Activated CD4-positive, CD25-positive, alpha-beta regulatory T cell (primary cell): ENCODE results near the gene SCAP.
"Not testable (repeated sequence)": the region's sequence is repeated elsewhere in the genome, so short reads cannot be mapped to it uniquely, and the experiment has no call there.

Experiments
- DNase-seq, 4 experiments: peaks; one replicate each; lab custom pipeline; 2025; lab: John Stamatoyannopoulos, UW

Gene SCAP

DNA sequence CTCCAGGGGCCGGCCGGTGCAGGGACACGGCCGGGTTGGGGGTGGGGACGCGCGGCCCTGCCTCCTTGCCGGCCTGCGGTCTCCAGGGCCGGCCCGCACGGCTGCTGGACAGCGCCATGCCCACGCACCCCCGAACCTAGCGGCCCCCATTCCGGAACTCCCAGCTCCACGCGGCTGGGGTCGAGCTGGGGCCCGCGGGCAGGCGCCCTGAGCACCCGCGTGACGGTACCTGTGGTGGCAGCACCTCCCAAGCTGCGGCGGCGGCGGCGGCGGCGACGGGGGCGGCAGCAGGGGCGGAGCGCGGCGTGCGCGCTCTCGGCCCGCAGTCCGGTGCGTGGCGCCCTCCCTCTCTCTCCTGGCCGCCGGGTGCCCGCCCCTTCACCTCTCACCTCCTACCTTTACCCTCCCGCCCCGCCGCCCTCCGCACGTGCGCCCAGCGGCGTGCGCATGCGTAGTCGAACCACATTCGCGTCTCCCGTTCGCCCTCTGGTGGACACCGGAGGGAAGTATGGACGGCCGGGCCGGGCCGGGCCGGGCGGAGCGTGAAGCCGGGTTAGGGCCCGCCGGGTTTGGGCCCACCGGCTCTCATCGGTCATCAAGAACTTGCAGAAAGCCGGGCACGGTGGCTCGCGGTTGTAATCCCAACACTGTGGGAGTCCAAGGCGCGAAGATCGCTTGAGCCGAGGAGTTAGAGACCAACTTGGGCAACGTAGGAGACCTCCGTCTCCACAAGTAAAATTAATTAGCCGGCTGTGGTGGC, at the start of gene SCAP:
Gene SCAP (minus strand): TSS at position 372 of the 760 bp plus-strand sequence. CDS start 32,948 bp downstream, outside the sequence.
- DNase-seq, result peak; percentile 92 to 96 (median 94)

DNA sequence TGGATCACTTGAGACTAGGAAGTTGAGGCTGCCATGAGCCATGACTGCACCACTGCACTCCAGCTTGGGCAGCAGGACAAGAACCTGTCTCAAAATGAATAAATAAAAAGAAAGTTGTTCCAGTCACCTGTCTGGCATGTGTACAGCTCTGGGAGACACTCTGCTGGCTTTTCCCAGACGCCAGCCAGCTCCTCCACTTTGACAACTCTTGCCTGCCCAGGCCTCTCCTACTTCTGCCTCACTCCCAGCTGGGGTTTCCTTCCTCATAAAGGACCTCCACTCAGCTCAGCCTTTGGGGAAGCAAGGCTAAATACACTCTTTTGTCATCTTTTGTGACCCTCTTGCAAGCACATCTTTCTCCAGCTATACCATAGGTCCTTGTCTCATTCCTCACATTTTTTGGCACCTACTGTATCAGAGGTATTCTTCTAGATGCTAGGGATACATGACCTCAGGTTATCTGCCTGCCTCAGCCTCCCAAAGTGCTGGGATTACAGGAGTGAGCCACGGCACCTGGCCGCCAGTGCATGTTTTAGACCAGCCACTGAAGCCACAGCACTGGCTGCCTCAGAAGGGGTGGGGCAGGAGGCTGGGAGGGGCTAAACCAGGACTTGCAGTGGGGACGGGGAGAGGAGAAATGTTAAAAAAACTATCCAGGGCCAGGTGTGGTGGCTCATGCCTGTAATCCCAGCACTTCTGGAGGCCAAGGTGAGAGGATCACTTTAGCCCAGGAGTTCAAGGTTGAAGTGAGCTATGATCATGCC, 47.8 kb upstream of the SCAP start:
- no peak for DNase-seq

DNA sequence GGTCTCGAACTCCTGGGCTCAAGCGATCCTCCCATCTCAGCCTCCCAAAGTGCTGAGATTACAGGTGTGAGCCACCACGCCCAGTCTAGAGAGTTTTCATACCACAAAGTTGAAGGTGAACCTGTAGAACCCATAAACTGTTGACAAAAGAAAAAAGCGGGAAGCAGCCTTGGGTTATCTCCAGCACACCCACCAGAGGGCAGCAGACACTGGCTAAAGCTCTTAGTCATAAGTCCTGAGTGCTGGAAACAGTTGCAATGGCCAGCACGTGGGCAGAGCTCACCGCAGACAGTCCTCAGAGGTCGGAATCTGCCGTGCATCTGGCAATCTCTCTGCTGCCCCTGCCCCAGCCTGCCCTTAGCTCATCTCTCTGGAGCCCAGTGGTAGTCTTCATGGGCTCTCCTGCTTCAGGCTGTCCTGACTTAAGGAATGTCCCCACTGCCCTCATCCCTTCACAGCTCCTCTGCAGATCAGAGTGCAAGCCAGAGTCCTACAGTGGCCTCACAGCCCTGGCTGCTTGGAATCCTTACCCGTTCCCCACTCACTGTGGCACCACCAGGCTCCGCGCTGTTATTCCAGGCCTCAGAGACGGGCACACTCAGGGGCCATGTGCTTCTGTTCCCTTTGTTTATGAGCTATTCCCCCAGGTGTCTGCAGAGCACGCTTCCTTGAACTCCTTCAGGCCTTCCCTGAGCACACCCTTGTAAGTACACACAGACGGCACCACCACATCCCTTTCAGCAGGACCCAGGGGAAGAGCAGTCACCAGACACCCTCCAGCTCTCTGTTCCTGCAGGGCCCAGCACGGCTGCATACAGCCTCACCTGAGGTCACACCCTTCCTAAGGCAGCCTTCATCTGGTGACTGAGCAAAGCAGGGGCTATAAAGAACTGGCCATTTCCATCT, 46.6 kb upstream of the SCAP start:
- peak; percentile 31 to 54 (median 37) for DNase-seq

DNA sequence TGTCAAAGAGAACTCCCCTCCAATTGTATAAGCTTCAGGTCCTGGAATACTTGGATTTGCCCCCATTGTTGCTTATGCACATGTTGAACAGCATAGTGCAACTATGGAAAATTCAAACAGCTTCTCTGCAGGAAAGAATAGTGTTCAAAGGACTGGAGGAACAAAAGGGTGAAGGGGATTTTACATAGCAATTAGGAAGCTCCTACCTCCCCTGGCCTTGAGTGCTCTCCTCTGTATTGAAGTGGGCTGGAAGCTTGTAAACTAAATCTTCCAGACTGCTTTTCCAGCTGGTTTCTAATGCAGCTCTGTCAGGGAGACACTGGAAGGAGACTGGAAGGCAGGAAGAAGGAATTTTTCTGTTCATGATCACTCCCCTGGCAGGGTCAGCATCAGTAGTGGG, 45.0 kb upstream of the SCAP start:
- no peak for DNase-seq

DNA sequence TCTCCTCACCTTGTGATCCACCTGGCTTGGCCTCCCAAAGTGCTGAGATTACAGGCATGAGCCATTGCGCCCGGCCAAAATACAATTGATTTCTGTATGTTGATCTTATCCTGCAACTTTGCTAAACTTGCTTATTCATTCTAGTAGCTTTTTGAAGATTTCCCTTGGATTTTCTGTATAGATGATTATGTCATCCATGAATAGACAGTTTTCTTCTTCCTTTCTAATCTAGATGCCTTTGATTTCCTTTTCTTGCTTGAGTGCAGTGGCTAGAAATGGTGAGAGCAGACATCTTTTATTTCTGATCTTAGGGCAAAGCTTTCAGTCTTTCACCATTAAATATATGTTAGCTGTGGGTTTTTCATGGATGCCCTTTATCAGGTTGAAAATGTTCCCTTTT, 42.2 kb upstream of the SCAP start:
- no peak for DNase-seq

DNA sequence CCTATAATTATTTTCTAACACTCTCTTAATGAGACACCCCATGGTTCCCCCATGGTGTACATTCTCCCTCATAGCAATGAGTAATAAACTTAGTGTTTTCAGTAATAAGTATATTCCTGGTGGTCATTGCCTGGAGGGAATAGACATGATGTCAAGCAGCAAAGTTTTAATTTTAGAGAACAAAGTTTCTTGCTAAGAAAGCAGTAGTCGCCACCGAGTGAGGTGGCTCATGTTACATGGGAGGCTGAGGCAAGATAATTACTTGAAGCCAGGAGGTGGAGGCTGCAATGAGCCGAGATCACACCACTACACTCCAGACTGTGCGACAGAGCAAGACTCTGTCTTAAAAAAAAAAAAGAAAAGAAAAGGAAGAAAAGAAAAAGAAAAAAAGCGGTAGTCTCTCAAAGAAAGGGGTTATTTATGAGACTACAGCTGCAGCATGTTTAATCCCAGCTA, 40.2 kb upstream of the SCAP start:
- DNase-seq, result no peak

DNA sequence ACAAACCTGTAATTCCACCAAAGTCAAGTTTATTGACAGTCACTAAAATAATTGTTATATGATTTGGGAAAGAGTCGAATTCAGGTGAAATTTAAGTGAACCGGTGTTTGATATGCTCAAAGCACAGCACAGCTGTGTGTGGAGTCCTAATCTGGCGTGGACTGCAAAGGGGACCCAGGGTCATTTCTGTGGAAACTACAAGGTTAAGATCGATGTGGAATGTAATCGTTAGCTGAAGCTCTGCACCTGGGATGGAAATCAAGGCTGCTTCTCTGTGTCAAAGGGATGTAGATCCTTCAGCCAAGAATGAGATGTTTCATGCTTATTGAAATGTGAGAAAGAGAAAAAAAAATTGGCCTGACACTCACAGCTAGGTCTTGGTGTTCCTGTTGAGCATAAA, 39.4 kb upstream of the SCAP start:
- no peak for DNase-seq

DNA sequence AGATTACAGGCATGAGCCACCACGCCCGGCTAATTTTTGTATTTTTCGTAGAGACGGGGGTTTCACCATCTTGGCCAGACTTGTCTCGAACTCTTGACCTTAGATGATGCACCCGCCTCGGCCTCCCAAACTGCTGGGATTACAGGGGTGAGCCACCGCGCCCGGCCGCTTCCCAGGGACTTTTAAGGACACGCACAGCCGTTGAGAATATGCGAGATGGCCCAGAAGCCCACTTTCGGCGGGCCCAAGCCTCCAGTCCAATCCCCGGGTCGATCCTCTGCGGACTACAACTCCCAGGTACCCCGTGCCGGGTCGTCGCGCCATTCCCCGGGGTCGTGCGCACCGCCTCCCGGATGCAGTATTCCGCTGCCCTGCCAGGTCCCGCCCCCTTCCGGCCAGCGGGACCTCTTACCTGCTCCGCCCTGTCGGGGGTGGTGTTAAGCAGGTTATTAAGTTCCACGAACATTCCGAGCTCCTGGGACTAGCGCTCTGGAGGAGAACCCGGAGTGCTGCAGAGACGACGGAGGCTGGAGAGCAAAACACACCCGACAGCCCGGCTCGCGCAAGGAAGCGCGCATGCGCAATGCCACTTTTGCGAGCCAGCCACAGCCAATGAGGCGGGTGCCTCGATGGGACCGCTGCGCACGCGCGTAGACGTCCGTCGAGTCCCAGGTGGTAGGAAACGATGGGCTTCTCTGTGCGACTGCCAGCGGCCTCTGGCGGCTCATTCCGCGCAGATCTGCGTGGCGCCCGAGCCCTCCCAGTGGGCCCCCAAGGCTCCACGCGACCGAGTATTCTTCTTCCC, 37.6 kb upstream of the SCAP start, which contains the start of gene ELP6:
Gene ELP6 (minus strand): TSS at position 588 of the 805 bp plus-strand sequence. CDS start 122 bp downstream, at position 466.
- peak; percentile 96 to 98 (median 97) for DNase-seq

DNA sequence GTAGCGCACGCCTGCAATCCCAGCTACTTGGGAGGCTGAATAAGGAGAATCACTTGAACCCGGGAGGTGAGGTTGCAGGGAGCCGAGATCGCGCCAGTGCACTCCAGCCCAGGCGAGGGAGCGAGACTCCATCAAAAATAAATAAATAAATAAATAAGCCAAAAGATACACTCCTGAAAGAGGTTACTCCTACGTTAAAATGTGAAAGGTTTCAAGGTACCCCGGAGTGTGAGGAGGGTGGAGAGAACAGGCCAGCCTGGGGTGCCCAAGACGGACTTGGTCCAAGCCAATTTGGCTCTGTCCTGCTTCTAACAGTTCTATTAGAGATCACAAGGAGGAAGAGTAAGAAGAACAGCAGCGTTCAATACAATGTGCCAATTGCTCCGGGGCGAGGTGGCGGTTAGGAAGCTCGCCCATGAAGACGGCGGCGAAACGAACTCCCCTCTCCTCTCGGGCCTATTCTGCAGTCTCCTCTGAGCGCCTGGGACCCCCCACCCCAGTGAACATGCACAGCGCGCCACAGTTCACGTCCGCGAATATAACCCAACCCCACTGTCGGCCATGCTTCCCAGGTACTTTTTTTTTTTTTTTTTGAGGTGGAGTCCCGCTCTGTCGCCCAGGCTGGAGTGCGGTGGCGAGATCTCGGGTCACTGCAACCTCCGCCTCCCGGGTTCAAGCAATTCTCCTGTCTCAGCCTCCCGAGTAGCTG, 36.8 kb upstream of the SCAP start:
- no peak for DNase-seq

DNA sequence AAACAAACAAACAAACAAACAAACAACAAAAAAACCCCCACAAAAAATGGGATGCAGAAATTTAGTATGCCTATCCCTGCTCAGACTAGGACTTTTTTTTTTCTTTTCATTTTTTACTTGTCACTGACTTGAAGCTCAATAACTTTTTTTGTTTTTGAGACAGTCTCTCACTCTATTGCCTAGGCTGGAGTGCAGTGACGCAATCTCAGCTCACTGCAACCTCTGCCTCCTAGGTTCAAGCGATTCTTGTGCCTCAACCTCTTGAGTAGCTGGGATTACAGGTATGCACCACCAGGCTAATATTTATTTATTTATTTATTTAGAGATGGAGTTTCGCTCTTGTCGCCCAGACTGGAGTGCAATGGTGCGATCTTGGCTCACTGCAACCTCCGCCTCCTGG, 29.5 kb upstream of the SCAP start:
- DNase-seq, result not testable (repeated sequence)

DNA sequence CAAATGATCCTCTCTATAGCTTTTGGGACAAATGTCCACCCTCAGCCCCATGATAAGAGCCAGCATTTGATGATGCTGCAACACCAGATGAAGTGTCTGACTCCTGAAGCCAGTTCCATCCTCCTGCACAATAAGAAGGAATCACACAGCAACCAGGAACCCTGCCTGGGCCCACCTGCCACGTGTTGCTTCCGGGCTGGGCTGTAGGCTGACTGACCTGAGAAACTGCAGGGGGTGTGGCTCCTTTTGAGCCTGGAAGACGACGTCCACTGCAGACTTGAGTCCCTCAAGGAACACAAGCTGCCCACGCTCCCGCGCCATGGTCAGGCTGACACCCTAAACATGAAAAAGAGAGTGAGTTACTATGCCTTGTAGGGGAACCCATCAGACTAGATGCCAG, 28.4 kb upstream of the SCAP start:
- no peak for DNase-seq

DNA sequence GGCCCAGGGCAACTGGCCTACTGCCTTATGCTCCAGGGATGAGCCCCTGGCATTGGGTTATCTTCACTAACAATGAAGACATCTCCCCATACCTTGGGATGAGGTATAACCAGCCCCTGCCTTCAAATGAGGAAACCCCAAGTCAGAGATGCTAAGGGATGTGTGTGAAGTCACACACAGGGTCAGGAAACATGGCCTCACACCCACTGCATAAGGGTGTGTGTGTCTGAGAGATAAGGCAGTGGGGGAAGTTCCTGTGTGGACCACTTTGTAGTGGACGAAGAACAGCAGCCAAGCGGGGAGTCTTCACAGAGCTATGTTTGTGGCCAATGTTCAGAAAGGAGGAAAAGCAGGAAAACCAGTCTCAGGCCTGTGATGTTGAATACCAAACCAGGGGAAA, 27.3 kb upstream of the SCAP start:
- no peak for DNase-seq

DNA sequence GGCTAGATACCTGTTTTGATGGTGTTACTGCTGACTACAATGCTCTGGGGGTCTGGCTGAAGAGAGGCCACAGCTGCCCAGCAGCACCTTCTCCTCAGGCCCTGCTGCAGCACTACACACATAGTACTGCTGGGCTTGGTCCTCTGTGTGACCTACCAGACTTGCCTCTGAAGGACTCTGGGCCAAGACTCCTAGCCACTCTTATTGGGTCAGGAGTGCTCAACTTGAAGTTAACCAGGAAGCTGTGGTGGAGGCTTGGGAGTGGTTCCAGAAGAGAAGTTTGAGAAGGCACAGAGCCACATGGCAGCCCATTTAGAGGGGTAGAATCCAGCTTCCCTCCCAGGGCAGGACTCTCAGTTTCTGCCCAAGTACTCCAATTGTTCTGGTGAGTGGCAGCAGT, 21.2 kb upstream of the SCAP start:
- no peak for DNase-seq

DNA sequence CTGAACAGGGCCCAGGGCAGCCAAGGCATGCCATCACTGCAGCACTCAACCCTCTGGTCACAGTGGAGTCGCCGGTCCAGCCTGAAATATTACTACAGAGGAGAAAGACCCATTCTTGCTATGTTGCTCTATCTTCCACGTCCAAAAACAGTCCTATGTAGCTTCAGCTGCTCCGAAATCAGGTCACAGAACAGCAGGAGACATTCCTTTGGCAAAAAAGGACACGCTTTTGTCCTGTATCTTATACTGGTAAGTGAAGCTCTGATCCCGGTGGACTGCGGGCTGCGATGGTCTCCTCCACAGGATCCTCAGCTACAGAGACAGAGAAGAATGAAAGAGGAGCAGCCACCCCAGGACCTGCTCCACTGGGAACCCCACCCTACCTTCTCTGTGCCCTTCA, 20.1 kb upstream of the SCAP start:
- no peak for DNase-seq

DNA sequence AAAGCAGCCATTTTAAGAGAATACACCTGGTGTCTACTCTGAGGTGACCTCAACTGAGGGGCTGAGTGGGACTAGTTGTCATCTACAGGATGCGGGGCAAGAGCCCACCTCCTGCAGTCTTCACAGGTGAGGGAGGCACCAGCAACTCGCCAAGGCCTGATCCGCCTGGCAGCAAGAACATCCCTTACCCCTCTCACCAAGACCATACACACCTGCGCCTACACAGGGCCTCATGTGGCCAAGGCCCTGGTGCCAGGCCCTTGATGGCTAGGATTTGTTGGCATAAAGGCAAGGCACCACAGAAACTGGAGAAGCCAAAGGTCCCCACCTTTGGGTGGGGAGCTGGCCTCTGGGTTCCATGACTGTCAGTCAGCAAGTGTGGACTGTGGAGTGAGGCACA, 19.4 kb upstream of the SCAP start:
- no peak for DNase-seq

DNA sequence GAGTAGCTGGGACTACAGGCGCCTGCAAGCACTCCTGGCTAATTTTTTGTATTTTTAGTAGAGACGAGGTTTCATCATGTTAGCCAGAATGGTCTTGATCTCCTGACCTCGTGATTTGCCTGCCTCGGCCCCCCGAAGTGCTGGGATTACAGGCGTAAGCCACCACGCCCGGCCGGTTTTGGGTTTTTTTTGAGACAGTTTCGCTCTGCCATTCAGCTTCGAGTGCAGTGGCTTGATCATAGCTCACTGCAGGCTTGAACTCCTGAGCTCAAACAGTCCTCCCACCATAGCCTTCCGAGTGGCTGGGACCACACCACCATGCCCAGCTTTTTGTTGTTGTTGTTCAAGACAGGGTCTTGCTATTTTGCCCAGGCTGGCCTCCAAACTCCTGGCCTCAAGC, 16.0 kb upstream of the SCAP start:
- DNase-seq, result no peak

DNA sequence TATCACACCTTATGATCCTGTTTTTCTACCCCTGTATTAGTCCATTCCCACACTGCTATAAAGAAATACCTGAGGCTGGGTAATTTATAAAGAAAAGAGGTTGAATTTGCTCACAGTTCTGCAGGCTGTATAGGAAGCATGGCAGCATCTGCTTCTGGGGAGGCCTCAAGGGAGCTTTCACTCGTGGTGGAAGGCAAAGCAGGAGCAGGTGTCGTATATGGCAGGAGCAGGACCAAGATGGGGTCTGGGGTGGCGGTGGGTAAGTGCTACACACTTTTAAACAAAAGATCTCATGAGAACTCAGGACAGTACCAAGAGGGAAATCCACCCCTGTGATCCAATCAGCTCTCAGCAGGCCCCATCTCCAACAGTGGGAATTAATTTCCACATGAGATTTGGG, 15.4 kb upstream of the SCAP start:
- DNase-seq, result no peak

DNA sequence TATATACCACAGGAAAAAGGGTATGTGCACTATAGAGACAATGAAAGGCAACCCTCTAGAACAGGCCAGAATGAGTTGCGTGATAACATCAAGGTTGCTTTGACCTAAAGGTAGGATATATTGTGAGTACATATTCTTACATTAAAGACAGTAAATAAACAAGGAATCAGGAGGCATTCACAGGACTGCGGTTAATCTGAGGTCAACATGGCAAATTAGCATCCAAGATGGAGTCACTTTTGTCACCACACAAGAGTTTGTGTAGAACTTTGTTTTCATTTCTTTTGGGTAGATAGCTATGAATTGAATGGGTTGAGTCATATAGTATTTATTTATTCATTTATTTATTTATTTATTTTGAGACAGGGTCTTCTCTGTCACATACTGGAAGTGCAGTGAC, 11.5 kb upstream of the SCAP start:
- no peak for DNase-seq

DNA sequence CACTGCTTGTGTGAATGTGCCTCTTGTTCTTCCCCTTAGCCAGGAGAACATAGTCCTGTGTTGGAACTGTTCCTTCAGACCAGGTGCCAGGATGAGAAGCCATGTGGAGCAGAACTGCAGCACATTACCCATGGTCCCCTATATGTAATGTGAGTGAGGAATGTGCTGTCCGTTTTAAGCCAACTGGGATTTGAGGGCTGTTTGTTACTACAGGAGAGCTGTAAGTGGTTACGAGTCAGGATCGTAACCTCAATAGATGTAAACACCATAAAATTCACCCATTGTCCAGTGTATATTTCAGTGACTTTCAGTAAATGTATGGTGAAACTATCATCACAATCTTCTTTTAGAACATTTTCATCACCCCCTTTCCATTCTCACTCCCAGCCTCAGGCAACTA, 10.1 kb upstream of the SCAP start:
- no peak for DNase-seq

DNA sequence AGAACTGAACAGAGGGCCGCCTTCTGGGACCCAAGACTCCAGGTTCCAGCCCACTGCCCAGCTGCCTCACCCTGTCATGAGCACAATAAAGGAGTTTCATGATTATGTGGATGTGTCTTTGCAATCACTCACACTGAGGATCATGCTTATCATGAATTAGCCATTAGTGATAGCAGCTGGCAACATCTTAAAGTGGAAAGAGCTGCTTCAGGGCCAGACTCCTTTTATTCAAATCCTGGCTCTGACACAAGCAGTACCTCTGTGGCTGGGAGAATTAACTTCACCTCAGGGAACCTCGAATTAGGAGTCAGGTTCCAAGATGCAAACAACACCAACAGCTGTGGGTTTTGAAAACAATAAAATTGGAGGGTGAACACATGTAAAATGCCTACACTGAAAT, 6.6 kb upstream of the SCAP start:
- DNase-seq, result no peak

DNA sequence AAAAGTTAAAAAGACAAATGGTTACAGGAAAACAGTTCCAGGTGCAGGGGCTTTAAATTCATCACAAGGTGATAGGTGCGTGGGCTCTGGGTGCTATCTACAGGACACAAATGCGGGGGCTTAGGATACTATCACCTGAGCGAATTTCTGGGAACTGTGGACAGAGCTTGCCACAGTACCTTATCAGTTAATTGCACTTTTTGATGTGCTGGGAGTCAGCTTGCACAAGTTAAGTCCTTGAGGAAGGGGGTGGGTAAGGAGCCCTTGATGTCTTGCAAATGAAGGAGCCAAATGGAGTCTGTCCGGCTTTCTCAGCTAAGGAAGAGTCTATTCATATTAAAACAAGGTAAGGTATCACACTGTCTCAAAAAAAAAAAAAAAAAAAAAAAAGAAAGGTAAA, 6.0 kb upstream of the SCAP start:
- DNase-seq, result not testable (repeated sequence)
